ENCODE results near the gene CAMTA1.
"Not testable (repeated sequence)": the region's sequence is repeated elsewhere in the genome, so short reads cannot be mapped to it uniquely, and the experiment has no call there.

The CAMTA1 gene

GRCh38 chr1:7300893-7301663, 515.8 kb downstream of the CAMTA1 start:
- no peak for DNase-seq

DNA sequence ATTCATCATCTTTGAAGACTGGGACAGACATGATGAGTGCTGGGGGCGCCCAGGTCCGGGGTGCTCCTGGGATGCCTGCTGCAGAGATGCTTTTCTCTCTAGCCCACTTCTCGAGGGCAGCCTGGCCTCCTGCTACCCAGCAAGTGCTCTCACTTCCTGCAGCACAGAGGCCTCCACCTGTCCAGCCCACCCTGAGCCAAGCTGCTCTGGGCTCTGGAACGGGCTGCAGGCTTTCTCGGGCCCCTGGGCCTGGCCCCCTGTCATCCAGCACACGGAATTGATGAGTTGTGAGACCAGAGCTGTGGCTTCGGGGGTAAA, 516.4 kb downstream of the CAMTA1 start:
- no peak for DNase-seq

- no peak for DNase-seq
These were observed 516.9 kb downstream of the CAMTA1 start for GRCh38 chr1:7302126-7302525.

DNA sequence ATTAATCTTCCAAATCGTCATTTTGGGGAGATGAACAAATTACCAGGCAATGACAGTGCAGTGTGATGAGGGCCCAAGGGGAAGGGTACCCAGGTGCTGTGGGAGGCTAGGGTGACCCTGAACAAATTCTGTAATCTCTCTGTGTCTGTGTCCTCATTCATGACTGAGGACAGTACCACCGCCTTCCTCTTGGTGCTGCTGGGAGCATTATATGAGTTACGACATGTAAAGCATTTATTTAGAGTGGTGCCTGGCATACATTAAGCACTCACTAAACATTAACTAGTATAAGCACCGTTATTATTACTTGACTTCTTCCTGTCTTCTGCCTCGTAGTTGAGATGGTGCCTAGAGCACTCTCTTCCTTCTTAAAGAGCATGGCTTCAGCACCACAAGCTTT, 517.6 kb downstream of the CAMTA1 start:
- no peak for DNase-seq

- DNase-seq = no peak
These were observed 518.5 kb downstream of the CAMTA1 start for GRCh38 chr1:7303554-7304317.

- no peak for DNase-seq
These were observed 527.9 kb downstream of the CAMTA1 start for GRCh38 chr1:7313081-7313546.

GRCh38 chr1:7313826-7314225, 528.6 kb downstream of the CAMTA1 start:
- DNase-seq = no peak

DNA sequence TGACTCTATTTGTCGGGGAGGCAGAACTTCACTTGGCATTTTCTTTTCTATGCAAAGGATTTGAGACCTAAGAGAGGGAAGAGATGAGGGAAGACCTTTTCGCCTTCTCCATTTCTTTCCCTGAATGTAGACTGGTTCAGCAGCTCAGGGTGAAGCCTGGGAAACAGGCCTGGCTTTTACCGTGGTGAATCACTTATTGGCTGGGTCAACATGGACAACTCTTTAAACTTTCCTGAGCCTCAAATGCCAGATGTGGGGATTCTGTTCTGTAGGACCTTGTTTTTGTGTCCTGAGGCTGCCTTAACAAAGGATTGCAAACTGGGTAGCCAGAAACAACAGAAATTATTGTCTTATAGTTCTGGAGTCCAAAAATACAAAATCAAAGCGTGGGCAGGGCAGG, 530.1 kb downstream of the CAMTA1 start:
- DNase-seq = no peak

GRCh38 chr1:7315946-7316345, 530.7 kb downstream of the CAMTA1 start:
- DNase-seq = no peak

GRCh38 chr1:7317888-7318287, 532.6 kb downstream of the CAMTA1 start:
- no peak for DNase-seq

DNA sequence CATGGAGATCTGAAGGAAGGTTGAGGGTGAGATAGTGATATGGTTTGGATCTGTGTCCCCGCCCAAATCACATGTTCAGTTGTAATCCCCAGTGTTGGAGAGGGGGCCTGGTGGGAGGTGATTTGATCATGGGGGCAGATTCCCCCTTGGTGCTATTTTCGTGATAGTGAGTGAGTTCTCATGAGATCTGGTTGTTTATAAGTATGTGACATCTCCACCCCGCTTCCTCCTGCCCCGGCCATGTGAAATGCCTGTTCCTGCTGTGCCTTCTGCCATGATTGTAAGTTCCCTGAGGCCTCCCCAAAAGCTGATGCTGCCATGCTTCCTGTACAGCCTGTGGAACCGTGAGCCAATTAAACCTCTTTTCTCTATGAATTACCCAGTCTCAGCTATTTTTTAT, 533.9 kb downstream of the CAMTA1 start:
- no peak for DNase-seq

GRCh38 chr1:7320661-7321060, 535.4 kb downstream of the CAMTA1 start:
- DNase-seq = no peak

DNA sequence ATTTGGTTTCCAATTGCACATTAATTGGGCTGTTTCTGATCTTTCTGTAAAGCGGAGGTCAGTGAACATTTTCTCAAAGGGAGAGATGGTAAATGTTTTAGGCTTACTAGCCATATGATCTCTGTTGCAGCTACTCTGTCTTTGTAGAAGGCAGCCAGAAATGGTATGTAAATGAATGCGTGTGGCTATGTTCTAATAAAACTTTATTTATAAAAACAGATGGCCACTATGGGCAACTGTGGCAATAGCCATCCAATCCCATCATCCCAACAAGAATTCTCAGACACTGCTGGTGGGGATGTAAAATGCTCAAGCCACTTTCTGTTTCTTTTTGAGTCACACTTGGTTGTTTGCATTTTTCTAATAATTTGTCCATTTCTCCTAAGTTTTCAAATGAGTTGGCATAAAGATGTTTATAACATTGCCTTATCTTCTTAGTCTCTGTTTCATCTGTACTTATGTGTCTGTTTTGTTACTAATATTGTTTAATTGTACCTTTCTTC, 537.1 kb downstream of the CAMTA1 start:
- DNase-seq = no peak

DNA sequence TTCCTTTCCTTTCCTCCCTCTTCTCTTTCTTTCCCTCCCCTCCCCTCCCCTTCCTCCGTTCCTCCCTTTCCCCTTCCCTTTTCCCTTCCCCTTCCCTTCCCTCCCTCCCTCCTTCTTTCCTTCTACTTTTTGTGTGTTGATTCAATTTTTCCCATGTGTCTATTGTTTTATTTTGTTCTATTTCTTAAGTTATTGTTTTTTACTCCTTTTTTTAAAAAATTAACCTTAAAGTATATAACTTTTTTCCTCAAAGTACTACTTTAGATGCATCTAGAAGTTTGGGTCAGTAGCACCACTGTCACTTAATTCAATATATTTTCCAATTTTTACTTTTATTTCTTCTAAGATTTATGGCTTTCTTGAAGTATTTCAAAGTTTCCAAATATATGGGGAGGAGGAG, 537.7 kb downstream of the CAMTA1 start:
- DNase-seq = no peak

DNA sequence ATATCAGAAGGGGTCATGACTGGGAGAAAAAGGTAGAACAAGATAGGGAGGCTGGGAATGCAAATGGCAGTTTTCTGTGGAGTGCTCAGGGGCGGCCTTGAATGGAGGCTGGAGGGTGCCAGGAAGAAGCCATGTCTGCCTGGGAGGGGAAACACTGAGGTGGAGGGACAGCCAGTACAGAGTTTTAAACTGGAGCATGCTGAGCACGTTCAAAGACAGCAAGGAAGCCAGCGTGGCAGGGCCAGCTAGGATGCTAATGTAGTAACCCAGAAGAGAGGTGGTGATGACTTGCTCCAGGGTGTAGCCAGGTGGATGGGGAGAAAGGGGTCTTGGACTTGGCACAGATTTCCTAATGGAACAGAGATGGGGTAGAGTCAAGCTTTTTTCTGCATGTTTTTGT, 540.0 kb downstream of the CAMTA1 start:
- no peak for DNase-seq

- DNase-seq = no peak
These were observed 541.1 kb downstream of the CAMTA1 start for GRCh38 chr1:7326366-7326765.

GRCh38 chr1:7327849-7328248, 542.6 kb downstream of the CAMTA1 start:
- no peak for DNase-seq

- DNase-seq = no peak
These were observed 544.8 kb downstream of the CAMTA1 start for GRCh38 chr1:7329868-7330615.

- not testable (repeated sequence) for DNase-seq
These were observed 545.5 kb downstream of the CAMTA1 start for GRCh38 chr1:7330726-7331125.

GRCh38 chr1:7331926-7332535, 546.8 kb downstream of the CAMTA1 start:
- DNase-seq = no peak

GRCh38 chr1:7333094-7333493, 547.8 kb downstream of the CAMTA1 start:
- no peak for DNase-seq

DNA sequence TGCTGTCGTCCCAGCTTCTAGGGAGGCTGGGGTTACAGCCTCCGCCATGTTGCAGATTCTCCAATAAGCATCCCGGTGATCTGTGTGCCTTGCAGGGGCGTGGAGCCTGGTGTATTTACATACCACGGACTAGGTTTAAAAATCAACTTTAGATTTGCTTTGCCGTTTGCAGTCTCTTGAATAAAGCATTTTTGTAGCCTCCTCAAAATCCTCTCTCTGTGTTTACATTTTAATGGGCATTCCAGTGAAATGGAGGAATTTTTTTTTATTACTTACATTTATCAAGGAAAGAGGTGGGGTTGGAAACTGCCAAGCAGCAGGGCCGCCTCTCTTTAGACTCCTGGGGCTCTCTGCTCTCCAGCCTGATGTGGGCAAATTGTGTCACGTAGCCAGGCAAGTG, 548.4 kb downstream of the CAMTA1 start:
- DNase-seq = no peak

DNA sequence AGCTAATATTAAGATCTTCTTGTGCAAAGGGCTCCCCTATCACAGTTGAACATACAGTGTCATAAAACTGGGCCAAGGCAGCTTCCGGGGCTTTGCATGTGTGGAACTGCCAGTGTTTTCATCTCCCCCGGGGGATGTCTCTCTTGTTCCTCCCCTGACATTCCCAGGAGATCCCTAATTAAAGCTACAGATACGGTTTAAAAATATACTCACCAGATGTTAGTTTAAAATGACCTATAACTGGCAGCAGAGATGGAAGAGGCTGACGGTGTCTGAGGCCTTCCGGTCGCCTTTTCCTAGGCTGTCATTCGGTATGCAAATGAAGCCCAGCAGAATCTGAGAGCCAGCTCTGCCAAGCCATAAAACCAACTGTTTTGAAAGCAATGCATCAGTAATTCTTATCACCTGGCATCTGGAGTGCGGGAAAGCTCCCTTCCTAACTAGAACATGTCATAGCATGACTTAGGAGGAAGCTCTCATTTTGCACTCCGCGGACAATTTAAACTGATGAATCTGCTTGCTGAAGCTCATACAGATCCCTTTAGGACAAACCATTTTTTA, 549.3 kb downstream of the CAMTA1 start:
- no peak for DNase-seq
